Esophagus muscularis mucosa (tissue), 3 donors: ENCODE results near the gene JADE2.

Experiments
- CTCF ChIP-seq, 3 experiments: fragments of 200-600 bp in 2 of 3; fragments of 450-650 bp in 1 of 3; sonication (generic) in 2 of 3; IDR thresholded peaks; one replicate each; pipeline ENCODE4 v1.5.1; 2017 to 2019; ENCODE audit warnings: antibody characterized with exemption in 3 of 3, mild to moderate bottlenecking in 2 of 3, moderate library complexity in 1 of 3
- POLR2AphosphoS5 ChIP-seq, 2 donors: sonication (generic); formaldehyde crosslinking; IDR thresholded peaks; one replicate each; pipeline ENCODE4 v1.6.1; 2017; ENCODE audit warnings: antibody characterized with exemption in 2 of 2

- TF ChIP-seq CTCF (IDR thresholded peaks at IDR 0.05) (no peak), POLR2AphosphoS5 (IDR thresholded peaks at IDR 0.05) (no peak)
Measured at GRCh38 chr5:134594797-134595457, 69.5 kb downstream of the JADE2 start.
